ENCODE measurements around the gene ATP8B1. TPM values are rescaled to one million over a fixed set of nuclear protein-coding genes. Genes with fewer than 3 reads are reported as not detected.

Gene ATP8B1
- total RNA-seq, 1 experiment from 2014 or later: 5.6 TPM

DNA sequence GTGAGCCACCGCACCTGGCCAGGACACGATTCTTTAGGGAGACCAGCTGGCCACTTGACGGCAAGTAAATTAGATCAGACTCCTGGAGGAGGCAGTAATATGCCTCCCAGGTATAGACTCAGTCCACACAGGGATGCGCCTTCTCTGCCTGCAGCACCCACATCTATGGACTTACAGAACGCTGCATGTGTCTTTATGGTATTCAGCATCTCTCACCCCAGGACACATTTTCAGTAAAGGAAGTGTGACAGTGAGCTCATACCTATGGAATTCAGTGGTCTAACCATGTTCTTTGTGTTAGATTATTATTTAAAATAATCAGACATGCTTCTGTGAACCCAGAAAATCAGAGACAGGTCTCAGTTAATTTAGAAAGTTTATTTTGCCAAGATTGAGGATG, 175.6 kb downstream of the ATP8B1 start:
- Mint-ChIP-seq H3K4me1 (peaks cover 14% of the 10 kb centered on the region), H3K27ac (no peak overlapping the region)
- CTCF ChIA-PET: no interaction called here

DNA sequence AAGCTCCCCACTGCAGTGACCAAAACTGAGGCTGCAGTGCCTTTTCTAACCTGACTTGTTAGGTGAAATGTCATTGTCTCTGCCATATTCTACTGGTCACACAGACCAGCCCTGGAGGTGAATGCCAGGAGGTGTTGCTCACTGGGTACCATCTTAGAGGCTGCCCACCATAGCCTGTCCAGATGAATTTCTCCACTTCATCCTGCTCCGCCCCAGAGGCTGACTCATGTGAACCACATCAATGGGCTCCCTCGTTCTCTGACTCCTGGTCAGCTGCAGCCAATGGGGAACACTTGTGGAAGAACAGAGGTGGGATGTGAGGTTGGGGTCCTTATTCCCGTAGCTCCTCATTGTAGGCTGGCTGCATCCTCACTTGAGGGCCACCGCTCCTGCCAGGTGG, 178.1 kb downstream of the ATP8B1 start:
- H3K36me3 Mint-ChIP-seq: peaks cover 6% of the 10 kb centered on the region
- peaks cover 10% of the 10 kb centered on the region for H3K4me1 Mint-ChIP-seq
- H3K27me3 Mint-ChIP-seq (ENCODE audit: low read depth): no peaks in the 10 kb centered on the region
- CTCF ChIA-PET: no interaction called here
- POLR2A ChIA-PET: interaction anchor here (0.7 kb wide), 1 partner anchor 123 kb away, joined by 3 read pairs; no protein-coding TSS in a partner anchor
- no peaks in the 10 kb centered on the region for H3K9me3 Mint-ChIP-seq
- no peak overlapping the region for H3K27ac Mint-ChIP-seq
- ATAC-seq (no peak), DNase-seq (ENCODE audit: low spot score) (no peak)
- no peak overlapping the region for H3K4me3 Mint-ChIP-seq
- TF ChIP-seq SOX15 (CRISPR knock-in tag; IDR thresholded peaks at IDR 0.05): no peak
- TF ChIP-seq, protein P1, sequence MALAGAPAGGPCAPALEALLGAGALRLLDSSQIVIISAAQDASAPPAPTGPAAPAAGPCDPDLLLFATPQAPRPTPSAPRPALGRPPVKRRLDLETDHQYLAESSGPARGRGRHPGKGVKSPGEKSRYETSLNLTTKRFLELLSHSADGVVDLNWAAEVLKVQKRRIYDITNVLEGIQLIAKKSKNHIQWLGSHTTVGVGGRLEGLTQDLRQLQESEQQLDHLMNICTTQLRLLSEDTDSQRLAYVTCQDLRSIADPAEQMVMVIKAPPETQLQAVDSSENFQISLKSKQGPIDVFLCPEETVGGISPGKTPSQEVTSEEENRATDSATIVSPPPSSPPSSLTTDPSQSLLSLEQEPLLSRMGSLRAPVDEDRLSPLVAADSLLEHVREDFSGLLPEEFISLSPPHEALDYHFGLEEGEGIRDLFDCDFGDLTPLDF (CRISPR knock-in tag; IDR thresholded peaks at IDR 0.05): no peak
- TF ChIP-seq ZNF671 (CRISPR knock-in tag; IDR thresholded peaks at IDR 0.05): no peak
- TF ChIP-seq, protein P2, sequence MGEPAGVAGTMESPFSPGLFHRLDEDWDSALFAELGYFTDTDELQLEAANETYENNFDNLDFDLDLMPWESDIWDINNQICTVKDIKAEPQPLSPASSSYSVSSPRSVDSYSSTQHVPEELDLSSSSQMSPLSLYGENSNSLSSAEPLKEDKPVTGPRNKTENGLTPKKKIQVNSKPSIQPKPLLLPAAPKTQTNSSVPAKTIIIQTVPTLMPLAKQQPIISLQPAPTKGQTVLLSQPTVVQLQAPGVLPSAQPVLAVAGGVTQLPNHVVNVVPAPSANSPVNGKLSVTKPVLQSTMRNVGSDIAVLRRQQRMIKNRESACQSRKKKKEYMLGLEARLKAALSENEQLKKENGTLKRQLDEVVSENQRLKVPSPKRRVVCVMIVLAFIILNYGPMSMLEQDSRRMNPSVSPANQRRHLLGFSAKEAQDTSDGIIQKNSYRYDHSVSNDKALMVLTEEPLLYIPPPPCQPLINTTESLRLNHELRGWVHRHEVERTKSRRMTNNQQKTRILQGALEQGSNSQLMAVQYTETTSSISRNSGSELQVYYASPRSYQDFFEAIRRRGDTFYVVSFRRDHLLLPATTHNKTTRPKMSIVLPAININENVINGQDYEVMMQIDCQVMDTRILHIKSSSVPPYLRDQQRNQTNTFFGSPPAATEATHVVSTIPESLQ (CRISPR knock-in tag; IDR thresholded peaks at IDR 0.05): no peak
- no peak for TF ChIP-seq ZNF232 (CRISPR knock-in tag; IDR thresholded peaks at IDR 0.05)
- TF ChIP-seq, protein P3, sequence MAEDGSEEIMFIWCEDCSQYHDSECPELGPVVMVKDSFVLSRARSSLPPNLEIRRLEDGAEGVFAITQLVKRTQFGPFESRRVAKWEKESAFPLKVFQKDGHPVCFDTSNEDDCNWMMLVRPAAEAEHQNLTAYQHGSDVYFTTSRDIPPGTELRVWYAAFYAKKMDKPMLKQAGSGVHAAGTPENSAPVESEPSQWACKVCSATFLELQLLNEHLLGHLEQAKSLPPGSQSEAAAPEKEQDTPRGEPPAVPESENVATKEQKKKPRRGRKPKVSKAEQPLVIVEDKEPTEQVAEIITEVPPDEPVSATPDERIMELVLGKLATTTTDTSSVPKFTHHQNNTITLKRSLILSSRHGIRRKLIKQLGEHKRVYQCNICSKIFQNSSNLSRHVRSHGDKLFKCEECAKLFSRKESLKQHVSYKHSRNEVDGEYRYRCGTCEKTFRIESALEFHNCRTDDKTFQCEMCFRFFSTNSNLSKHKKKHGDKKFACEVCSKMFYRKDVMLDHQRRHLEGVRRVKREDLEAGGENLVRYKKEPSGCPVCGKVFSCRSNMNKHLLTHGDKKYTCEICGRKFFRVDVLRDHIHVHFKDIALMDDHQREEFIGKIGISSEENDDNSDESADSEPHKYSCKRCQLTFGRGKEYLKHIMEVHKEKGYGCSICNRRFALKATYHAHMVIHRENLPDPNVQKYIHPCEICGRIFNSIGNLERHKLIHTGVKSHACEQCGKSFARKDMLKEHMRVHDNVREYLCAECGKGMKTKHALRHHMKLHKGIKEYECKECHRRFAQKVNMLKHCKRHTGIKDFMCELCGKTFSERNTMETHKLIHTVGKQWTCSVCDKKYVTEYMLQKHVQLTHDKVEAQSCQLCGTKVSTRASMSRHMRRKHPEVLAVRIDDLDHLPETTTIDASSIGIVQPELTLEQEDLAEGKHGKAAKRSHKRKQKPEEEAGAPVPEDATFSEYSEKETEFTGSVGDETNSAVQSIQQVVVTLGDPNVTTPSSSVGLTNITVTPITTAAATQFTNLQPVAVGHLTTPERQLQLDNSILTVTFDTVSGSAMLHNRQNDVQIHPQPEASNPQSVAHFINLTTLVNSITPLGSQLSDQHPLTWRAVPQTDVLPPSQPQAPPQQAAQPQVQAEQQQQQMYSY (CRISPR knock-in tag; IDR thresholded peaks at IDR 0.05): no peak
- TF ChIP-seq, protein P4, sequence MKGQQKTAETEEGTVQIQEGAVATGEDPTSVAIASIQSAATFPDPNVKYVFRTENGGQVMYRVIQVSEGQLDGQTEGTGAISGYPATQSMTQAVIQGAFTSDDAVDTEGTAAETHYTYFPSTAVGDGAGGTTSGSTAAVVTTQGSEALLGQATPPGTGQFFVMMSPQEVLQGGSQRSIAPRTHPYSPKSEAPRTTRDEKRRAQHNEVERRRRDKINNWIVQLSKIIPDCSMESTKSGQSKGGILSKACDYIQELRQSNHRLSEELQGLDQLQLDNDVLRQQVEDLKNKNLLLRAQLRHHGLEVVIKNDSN (CRISPR knock-in tag; IDR thresholded peaks at IDR 0.05): no peak
- TF ChIP-seq, protein P5, sequence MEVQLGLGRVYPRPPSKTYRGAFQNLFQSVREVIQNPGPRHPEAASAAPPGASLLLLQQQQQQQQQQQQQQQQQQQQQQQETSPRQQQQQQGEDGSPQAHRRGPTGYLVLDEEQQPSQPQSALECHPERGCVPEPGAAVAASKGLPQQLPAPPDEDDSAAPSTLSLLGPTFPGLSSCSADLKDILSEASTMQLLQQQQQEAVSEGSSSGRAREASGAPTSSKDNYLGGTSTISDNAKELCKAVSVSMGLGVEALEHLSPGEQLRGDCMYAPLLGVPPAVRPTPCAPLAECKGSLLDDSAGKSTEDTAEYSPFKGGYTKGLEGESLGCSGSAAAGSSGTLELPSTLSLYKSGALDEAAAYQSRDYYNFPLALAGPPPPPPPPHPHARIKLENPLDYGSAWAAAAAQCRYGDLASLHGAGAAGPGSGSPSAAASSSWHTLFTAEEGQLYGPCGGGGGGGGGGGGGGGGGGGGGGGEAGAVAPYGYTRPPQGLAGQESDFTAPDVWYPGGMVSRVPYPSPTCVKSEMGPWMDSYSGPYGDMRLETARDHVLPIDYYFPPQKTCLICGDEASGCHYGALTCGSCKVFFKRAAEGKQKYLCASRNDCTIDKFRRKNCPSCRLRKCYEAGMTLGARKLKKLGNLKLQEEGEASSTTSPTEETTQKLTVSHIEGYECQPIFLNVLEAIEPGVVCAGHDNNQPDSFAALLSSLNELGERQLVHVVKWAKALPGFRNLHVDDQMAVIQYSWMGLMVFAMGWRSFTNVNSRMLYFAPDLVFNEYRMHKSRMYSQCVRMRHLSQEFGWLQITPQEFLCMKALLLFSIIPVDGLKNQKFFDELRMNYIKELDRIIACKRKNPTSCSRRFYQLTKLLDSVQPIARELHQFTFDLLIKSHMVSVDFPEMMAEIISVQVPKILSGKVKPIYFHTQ (CRISPR knock-in tag; IDR thresholded peaks at IDR 0.05): no peak
- no peak for TF ChIP-seq ZNF219 (CRISPR knock-in tag; IDR thresholded peaks at IDR 0.05; ENCODE audit: borderline replicate concordance)
- TF ChIP-seq, protein P6, sequence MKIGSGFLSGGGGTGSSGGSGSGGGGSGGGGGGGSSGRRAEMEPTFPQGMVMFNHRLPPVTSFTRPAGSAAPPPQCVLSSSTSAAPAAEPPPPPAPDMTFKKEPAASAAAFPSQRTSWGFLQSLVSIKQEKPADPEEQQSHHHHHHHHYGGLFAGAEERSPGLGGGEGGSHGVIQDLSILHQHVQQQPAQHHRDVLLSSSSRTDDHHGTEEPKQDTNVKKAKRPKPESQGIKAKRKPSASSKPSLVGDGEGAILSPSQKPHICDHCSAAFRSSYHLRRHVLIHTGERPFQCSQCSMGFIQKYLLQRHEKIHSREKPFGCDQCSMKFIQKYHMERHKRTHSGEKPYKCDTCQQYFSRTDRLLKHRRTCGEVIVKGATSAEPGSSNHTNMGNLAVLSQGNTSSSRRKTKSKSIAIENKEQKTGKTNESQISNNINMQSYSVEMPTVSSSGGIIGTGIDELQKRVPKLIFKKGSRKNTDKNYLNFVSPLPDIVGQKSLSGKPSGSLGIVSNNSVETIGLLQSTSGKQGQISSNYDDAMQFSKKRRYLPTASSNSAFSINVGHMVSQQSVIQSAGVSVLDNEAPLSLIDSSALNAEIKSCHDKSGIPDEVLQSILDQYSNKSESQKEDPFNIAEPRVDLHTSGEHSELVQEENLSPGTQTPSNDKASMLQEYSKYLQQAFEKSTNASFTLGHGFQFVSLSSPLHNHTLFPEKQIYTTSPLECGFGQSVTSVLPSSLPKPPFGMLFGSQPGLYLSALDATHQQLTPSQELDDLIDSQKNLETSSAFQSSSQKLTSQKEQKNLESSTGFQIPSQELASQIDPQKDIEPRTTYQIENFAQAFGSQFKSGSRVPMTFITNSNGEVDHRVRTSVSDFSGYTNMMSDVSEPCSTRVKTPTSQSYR (CRISPR knock-in tag; IDR thresholded peaks at IDR 0.05): no peak
- no peak for TF ChIP-seq HMGA2 (CRISPR knock-in tag; IDR thresholded peaks at IDR 0.05)

More for the DNA sequence above, 175.6 kb downstream of the ATP8B1 start:
- no peaks in the 10 kb centered on the region for H3K27me3 Mint-ChIP-seq (ENCODE audit: low read depth)
- H3K4me3 Mint-ChIP-seq: no peak overlapping the region
- POLR2A ChIA-PET: no interaction called here
- TF ChIP-seq RELA (CRISPR knock-in tag; IDR thresholded peaks at IDR 0.05; ENCODE audit: borderline replicate concordance) (no peak), IRF2 (CRISPR knock-in tag; IDR thresholded peaks at IDR 0.05; ENCODE audit: borderline replicate concordance, low read depth) (no peak), ZNF232 (CRISPR knock-in tag; IDR thresholded peaks at IDR 0.05) (no peak), FOXP1 (CRISPR knock-in tag; IDR thresholded peaks at IDR 0.05; ENCODE audit: borderline replicate concordance) (no peak), HMGA2 (CRISPR knock-in tag; IDR thresholded peaks at IDR 0.05) (no peak), ZNF138 (CRISPR knock-in tag; conservative IDR thresholded peaks at IDR 0.05) (no peak)
- TF ChIP-seq, protein P7, sequence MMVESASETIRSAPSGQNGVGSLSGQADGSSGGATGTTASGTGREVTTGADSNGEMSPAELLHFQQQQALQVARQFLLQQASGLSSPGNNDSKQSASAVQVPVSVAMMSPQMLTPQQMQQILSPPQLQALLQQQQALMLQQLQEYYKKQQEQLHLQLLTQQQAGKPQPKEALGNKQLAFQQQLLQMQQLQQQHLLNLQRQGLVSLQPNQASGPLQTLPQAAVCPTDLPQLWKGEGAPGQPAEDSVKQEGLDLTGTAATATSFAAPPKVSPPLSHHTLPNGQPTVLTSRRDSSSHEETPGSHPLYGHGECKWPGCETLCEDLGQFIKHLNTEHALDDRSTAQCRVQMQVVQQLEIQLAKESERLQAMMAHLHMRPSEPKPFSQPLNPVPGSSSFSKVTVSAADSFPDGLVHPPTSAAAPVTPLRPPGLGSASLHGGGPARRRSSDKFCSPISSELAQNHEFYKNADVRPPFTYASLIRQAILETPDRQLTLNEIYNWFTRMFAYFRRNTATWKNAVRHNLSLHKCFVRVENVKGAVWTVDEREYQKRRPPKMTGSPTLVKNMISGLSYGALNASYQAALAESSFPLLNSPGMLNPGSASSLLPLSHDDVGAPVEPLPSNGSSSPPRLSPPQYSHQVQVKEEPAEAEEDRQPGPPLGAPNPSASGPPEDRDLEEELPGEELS (CRISPR knock-in tag; IDR thresholded peaks at IDR 0.05): no peak
- TF ChIP-seq, protein P8, sequence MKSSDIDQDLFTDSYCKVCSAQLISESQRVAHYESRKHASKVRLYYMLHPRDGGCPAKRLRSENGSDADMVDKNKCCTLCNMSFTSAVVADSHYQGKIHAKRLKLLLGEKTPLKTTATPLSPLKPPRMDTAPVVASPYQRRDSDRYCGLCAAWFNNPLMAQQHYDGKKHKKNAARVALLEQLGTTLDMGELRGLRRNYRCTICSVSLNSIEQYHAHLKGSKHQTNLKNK (CRISPR knock-in tag; IDR thresholded peaks at IDR 0.05): no peak
- TF ChIP-seq, protein P9, sequence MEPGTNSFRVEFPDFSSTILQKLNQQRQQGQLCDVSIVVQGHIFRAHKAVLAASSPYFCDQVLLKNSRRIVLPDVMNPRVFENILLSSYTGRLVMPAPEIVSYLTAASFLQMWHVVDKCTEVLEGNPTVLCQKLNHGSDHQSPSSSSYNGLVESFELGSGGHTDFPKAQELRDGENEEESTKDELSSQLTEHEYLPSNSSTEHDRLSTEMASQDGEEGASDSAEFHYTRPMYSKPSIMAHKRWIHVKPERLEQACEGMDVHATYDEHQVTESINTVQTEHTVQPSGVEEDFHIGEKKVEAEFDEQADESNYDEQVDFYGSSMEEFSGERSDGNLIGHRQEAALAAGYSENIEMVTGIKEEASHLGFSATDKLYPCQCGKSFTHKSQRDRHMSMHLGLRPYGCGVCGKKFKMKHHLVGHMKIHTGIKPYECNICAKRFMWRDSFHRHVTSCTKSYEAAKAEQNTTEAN (CRISPR knock-in tag; IDR thresholded peaks at IDR 0.05): no peak
- DNase-seq (ENCODE audit: low spot score): no peak
- peaks cover 4% of the 10 kb centered on the region; the same call in 1 of the 2 replicates for H3K9me3 Mint-ChIP-seq
- peaks cover 4% of the 10 kb centered on the region for H3K36me3 Mint-ChIP-seq
- no peak for ATAC-seq
